K562 (cell line): ENCODE measurements around the gene FZD4. TPM values are rescaled to one million over a fixed set of nuclear protein-coding genes. Genes with fewer than 3 reads are reported as not detected.
A peak's percentile ranks its signal among the peaks of the same experiment; 100 is the strongest.

ENCODE experiments used
- ASH1L ChIP-seq: fragments of 450-650 bp; IDR thresholded peaks from 2 replicates; pipeline ENCODE4 v1.6.1; 2018; ENCODE audit warnings: borderline replicate concordance, mild to moderate bottlenecking, low read depth; ENCODE audit not compliant: partially characterized antibody
- E2F5 ChIP-seq: sonication (generic); formaldehyde crosslinking; IDR thresholded peaks from 2 replicates; pipeline ENCODE4 v1.8.0; 2022; ENCODE audit warnings: mild to moderate bottlenecking, missing genetic modification reagents
- GTF2B ChIP-seq: IDR thresholded peaks from 2 replicates; pipeline ENCODE4 v1.6.1; 2011; ENCODE audit not compliant: insufficient read length; ENCODE audit errors: extremely low read depth
- GTF3C2 ChIP-seq: IDR thresholded peaks from 3 replicates; pipeline ENCODE4 v1.6.1; 2011; ENCODE audit warnings: borderline replicate concordance, mild to moderate bottlenecking, moderate library complexity; ENCODE audit not compliant: insufficient read length; ENCODE audit errors: extremely low read depth
- HDAC1 ChIP-seq, 2 experiments: fragments of 450-650 bp; IDR thresholded peaks; 2 replicates each; pipeline ENCODE4 v1.6.1; 2016 to 2017; ENCODE audit warnings: inconsistent platforms in 1 of 2, mild to moderate bottlenecking in 1 of 2, moderate library complexity in 1 of 2
- NR4A1 ChIP-seq, 2 experiments: fragments of 250-450 bp in 1 of 2; fragments of 450-650 bp in 1 of 2; sonication (Bioruptor Pico) in 1 of 2; IDR thresholded peaks; 2 replicates each; pipeline versions ENCODE4 v1.4.0 to v1.6.1; 2016 to 2020; ENCODE audit warnings: mild to moderate bottlenecking in 2 of 2, missing compliant biosample characterization in 1 of 2, missing genetic modification characterization in 1 of 2, moderate library complexity in 1 of 2
- PTRF ChIP-seq: fragments of 450-650 bp; IDR thresholded peaks from 2 replicates; pipeline ENCODE4 v1.6.1; 2016; ENCODE audit warnings: mild to moderate bottlenecking, missing genetic modification characterization, missing compliant biosample characterization
- RCOR1 ChIP-seq, 2 experiments: IDR thresholded peaks; 2 replicates each; pipeline ENCODE4 v1.6.1; 2012; ENCODE audit warnings: low read depth in 2 of 2, low read length in 2 of 2, borderline replicate concordance in 1 of 2, improper control_type of control experiment in 1 of 2
- RERE ChIP-seq: sonication (generic); formaldehyde crosslinking; IDR thresholded peaks from 2 replicates; pipeline ENCODE4 v1.8.0; 2023; ENCODE audit warnings: missing genetic modification reagents, mild to moderate bottlenecking, borderline replicate concordance
- SMAD3 ChIP-seq: fragments of 450-650 bp; formaldehyde crosslinking; conservative IDR thresholded peaks from 2 replicates; pipeline ENCODE4 v1.4.0; 2020; ENCODE audit warnings: mild to moderate bottlenecking
- ZBTB9 ChIP-seq: fragments of 450-650 bp; formaldehyde crosslinking; IDR thresholded peaks from 2 replicates; pipeline ENCODE4 v1.4.0; 2020; ENCODE audit warnings: mild to moderate bottlenecking, moderate library complexity
- ZC3H8 ChIP-seq: fragments of 450-650 bp; IDR thresholded peaks from 2 replicates; pipeline ENCODE4 v1.6.1; 2017
- ZNF282 ChIP-seq: sonication (generic); formaldehyde crosslinking; IDR thresholded peaks from 2 replicates; pipeline ENCODE4 v1.8.1; 2023; ENCODE audit warnings: missing genetic modification reagents
- polyA plus RNA-seq, 8 experiments: library from polyadenylated mRNA; depleted of rRNA in 4 of 8; stranded (reverse) in 5 of 8; unstranded in 3 of 8; fragments of >200 nt; fragmentation: Nextera tagmentation in 2 of 8; fragmentation: Illumina TruSeq in 1 of 8; extraction: Ambion mirVana in 2 of 8; extraction: Trizol in 1 of 8; gene quantifications; 2 replicates each; pipeline versions ENCODE4 v1.2.1 to v1.2.3, GENCODE V29; 2011 to 2014; ENCODE audit warnings: inconsistent platforms in 1 of 8, missing spikeins in 1 of 8
- total RNA-seq, 7 experiments: library from RNA; depleted of rRNA in 6 of 7; stranded (reverse); fragments of >200 nt in 6 of 7; fragmentation: Illumina TruSeq in 2 of 7; extraction: Trizol in 2 of 7; gene quantifications; 2 replicates each; pipeline versions ENCODE4 v1.2.1 to v1.2.3, GENCODE V29; 2011 to 2021; ENCODE audit warnings: low replicate concordance in 1 of 7

The FZD4 gene
- total and polyA plus RNA-seq, 9 of the 15 experiments (the other 6 are each of a cell fraction or from before 2014, with no cell fraction given) = 1.2 to 7.9 (median 5.8) TPM

- TF ChIP-seq RERE (CRISPR knock-in tag) (no peak), GTF3C2 (no peak), RCOR1 (IDR thresholded peaks at IDR 0.05; ENCODE audit: borderline replicate concordance in 1 of 2, low read depth in 2 of 2, low read length in 2 of 2) (peak in 1 of 2 experiments; percentile 82; a peak in 2 of 4 replicates), SMAD3 (CRISPR knock-in tag) (no peak), ZBTB9 (CRISPR knock-in tag) (no peak), ASH1L (no peak), NR4A1 (CRISPR knock-in tag; IDR thresholded peaks at IDR 0.05) (no peak), NR4A1 (tag; IDR thresholded peaks at IDR 0.05) (no peak), E2F5 (CRISPR knock-in tag) (no peak), HDAC1 (IDR thresholded peaks at IDR 0.05) (peak in 1 of 2 experiments; percentile 67; a peak in 2 of 4 replicates), PTRF (tag) (no peak), GTF2B (no peak), ZNF282 (CRISPR knock-in tag) (no peak), ZC3H8 (no peak)
Measured at GRCh38 chr11:86931548-86932258, 23.5 kb downstream of the FZD4 start (continued).
